Endothelial cell (in vitro differentiated cells): Measurements from ENCODE around the gene CRTC2. TPM values are rescaled to one million over a fixed set of nuclear protein-coding genes. Genes with fewer than 3 reads are reported as not detected.

ENCODE experiments used
- DNase-seq: peaks from one replicate; pipeline ENCODE4 v3.0.0; 2021; ENCODE audit warnings: low spot score
- H3K27ac Mint-ChIP-seq: one replicate; pipeline ENCODE4 v1.8.0; 2021; ENCODE audit warnings: mixed read lengths, inconsistent platforms; ENCODE audit not compliant: unreplicated experiment
- H3K27me3 Mint-ChIP-seq: one replicate; pipeline ENCODE4 v1.8.0; 2021; ENCODE audit warnings: mild to moderate bottlenecking, moderate library complexity, mixed read lengths, inconsistent platforms; ENCODE audit not compliant: unreplicated experiment
- H3K36me3 Mint-ChIP-seq: one replicate; pipeline ENCODE4 v1.8.0; 2021; ENCODE audit warnings: mild to moderate bottlenecking, low read depth, mixed read lengths, inconsistent platforms; ENCODE audit not compliant: unreplicated experiment
- H3K4me1 Mint-ChIP-seq: one replicate; pipeline ENCODE4 v1.8.0; 2021; ENCODE audit warnings: mild to moderate bottlenecking, mixed read lengths, inconsistent platforms; ENCODE audit not compliant: unreplicated experiment
- H3K4me3 Mint-ChIP-seq: one replicate; pipeline ENCODE4 v1.8.0; 2021; ENCODE audit warnings: mild to moderate bottlenecking, mixed read lengths, inconsistent platforms; ENCODE audit not compliant: unreplicated experiment
- H3K9me3 Mint-ChIP-seq: one replicate; pipeline ENCODE4 v1.8.0; 2021; ENCODE audit warnings: mixed read lengths, inconsistent platforms; ENCODE audit not compliant: unreplicated experiment
- CTCF ChIP-seq: fragments of 200-600 bp; sonication (generic); IDR thresholded peaks from one replicate; pipeline ENCODE4 v1.5.0; 2021; ENCODE audit warnings: antibody characterized with exemption; ENCODE audit not compliant: unreplicated experiment
- total RNA-seq: library from RNA; stranded (reverse); fragmentation: NEBNext Ultra II Directional; extraction: Animal tissue kit (Norgen Biotek cat#: 25700); gene quantifications from one replicate; pipeline ENCODE4 v1.2.1, GENCODE V29; 2021; ENCODE audit not compliant: unreplicated experiment

CRTC2 gene
- total RNA-seq, 1 donor from 2014 or later = 69.9 TPM

DNA sequence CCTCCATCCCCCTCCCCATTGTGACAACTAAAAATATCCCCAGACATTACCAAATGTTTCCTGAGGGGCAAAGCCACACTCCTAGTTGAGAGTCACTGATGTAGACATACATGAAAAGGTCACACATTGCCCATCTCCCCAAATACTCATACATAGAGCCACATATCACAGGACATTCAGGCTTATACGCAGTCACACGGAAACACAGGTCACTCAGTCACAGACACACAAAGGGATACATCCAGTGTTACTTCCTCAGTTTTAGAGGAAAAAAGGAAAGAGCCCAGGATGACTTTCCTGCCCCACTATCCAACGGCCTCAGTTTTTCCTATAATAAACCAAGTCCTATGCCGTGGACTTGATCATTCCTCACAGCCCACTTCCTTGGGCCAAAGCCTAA is 3.0 kb upstream of the CRTC2 start:
- no peak for DNase-seq
- Mint-ChIP-seq H3K4me3 (peak overlapping the region; percentile 96), H3K9me3 (no peaks in the 10 kb centered on the region), H3K36me3 (peaks cover 15% of the 10 kb centered on the region), H3K27me3 (peaks cover 18% of the 10 kb centered on the region), H3K4me1 (peaks cover 68% of the 10 kb centered on the region), H3K27ac (peak overlapping the region; percentile 100)
- no peak for TF ChIP-seq CTCF

GRCh38 chr1:153960206-153960605 is 1.8 kb upstream of the CRTC2 start:
- Mint-ChIP-seq H3K27me3 (peaks cover 18% of the 10 kb centered on the region), H3K4me3 (no peak overlapping the region), H3K36me3 (peaks cover 11% of the 10 kb centered on the region), H3K27ac (no peak overlapping the region), H3K9me3 (no peaks in the 10 kb centered on the region), H3K4me1 (peaks cover 63% of the 10 kb centered on the region)
- no peak for TF ChIP-seq CTCF
- DNase-seq = no peak

GRCh38 chr1:153959454-153959853 is 1.0 kb upstream of the CRTC2 start:
- peaks cover 12% of the 10 kb centered on the region for H3K36me3 Mint-ChIP-seq
- no peak for DNase-seq
- H3K27ac Mint-ChIP-seq = peak overlapping the region; percentile 80
- H3K9me3 Mint-ChIP-seq = no peaks in the 10 kb centered on the region
- H3K27me3 Mint-ChIP-seq = peaks cover 18% of the 10 kb centered on the region
- peaks cover 60% of the 10 kb centered on the region for H3K4me1 Mint-ChIP-seq
- TF ChIP-seq CTCF = no peak
- peak overlapping the region; percentile 100 for H3K4me3 Mint-ChIP-seq

DNA sequence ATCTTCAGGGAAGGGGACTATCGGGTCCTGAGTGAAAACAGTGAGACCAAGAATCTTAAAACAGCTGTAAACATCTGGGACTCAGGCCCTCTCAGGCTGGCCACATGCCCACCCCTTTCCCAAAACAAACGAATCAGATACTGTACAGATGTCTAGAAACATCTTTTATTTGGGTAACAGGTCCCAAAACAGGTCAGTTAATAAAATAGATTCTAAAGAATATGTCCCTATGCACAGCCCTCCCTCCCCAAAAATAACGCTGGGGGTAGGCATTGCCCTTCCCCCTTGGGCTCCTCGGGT is 499 bp upstream of the CRTC2 start:
- H3K9me3 Mint-ChIP-seq = no peaks in the 10 kb centered on the region
- H3K4me1 Mint-ChIP-seq = peaks cover 62% of the 10 kb centered on the region
- peaks cover 17% of the 10 kb centered on the region for H3K36me3 Mint-ChIP-seq
- peak overlapping the region; percentile 80 for H3K27ac Mint-ChIP-seq
- H3K4me3 Mint-ChIP-seq = peak overlapping the region; percentile 100
- DNase-seq = no peak
- H3K27me3 Mint-ChIP-seq = peaks cover 21% of the 10 kb centered on the region
- no peak for TF ChIP-seq CTCF

DNA sequence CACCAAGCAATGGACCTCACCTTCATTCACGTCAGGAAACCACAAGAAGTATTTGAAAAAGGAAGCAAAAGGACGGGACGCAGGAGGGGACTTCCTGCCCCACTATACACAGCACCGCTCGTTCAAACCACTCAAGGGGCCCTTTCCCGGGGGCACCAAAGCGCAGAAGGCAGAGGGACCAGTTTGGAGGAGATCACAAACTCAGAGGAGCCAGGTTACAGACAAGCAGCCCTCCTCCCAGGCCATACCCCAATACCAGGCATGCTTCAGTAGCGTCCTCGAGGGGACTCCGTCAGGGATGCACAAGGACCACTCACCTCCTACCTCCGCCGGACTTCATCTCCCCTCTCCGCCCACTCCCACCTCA is 685 bp downstream of the CRTC2 start:
- H3K4me1 Mint-ChIP-seq = peaks cover 58% of the 10 kb centered on the region
- peak overlapping the region; percentile 100 for H3K4me3 Mint-ChIP-seq
- H3K36me3 Mint-ChIP-seq = peaks cover 24% of the 10 kb centered on the region
- no peak for TF ChIP-seq CTCF
- no peaks in the 10 kb centered on the region for H3K9me3 Mint-ChIP-seq
- peak overlapping the region; percentile 97 for H3K27ac Mint-ChIP-seq
- peaks cover 17% of the 10 kb centered on the region for H3K27me3 Mint-ChIP-seq
- DNase-seq = no peak
